Middle frontal gyrus (tissue), 1 donor: ENCODE data around the gene KIAA0930.

Experiments
- DNase-seq: peaks from one replicate; pipeline ENCODE4 v3.0.0-alpha.2; 2015; ENCODE audit warnings: low spot score; ENCODE audit errors: extremely low spot score

KIAA0930 gene

GRCh38 chr22:45179276-45180049 is 61.2 kb downstream of the KIAA0930 start:
- no peak for DNase-seq

GRCh38 chr22:45172881-45173585 is 67.7 kb downstream of the KIAA0930 start:
- DNase-seq = no peak

GRCh38 chr22:45171830-45172229 is 68.9 kb downstream of the KIAA0930 start:
- DNase-seq = no peak

GRCh38 chr22:45169591-45170466 is 70.9 kb downstream of the KIAA0930 start:
- no peak for DNase-seq

- DNase-seq = no peak
These were observed 73.8 kb downstream of the KIAA0930 start for GRCh38 chr22:45166932-45167331.

- no peak for DNase-seq
These were observed 76.2 kb downstream of the KIAA0930 start for GRCh38 chr22:45164270-45165088.

GRCh38 chr22:45163451-45164269 is 77.0 kb downstream of the KIAA0930 start, which contains the start of gene NUP50:
Gene NUP50 (plus strand): TSS chr22:45163925. CDS start chr22:45168178, 4,253 bp downstream.
- peak; percentile 90 for DNase-seq

GRCh38 chr22:45163099-45163450 is 77.6 kb downstream of the KIAA0930 start:
- DNase-seq = no peak

- DNase-seq = no peak
These were observed 78.2 kb downstream of the KIAA0930 start for GRCh38 chr22:45162531-45162930.

- DNase-seq = no peak
These were observed 80.8 kb downstream of the KIAA0930 start for GRCh38 chr22:45159652-45160462.

GRCh38 chr22:45157907-45158306 is 82.8 kb downstream of the KIAA0930 start:
- no peak for DNase-seq

GRCh38 chr22:45155050-45155840 is 85.4 kb downstream of the KIAA0930 start:
- no peak for DNase-seq

- DNase-seq = no peak
These were observed 86.3 kb downstream of the KIAA0930 start for GRCh38 chr22:45154383-45154782.

GRCh38 chr22:45151503-45151902 is 89.2 kb downstream of the KIAA0930 start:
- DNase-seq = no peak

GRCh38 chr22:45150139-45150538 is 90.6 kb downstream of the KIAA0930 start:
- no peak for DNase-seq

GRCh38 chr22:45149671-45150070 is 91.0 kb downstream of the KIAA0930 start:
- no peak for DNase-seq

GRCh38 chr22:45144916-45145315 is 95.8 kb downstream of the KIAA0930 start:
- DNase-seq = no peak

- no peak for DNase-seq
These were observed 98.3 kb downstream of the KIAA0930 start for GRCh38 chr22:45142376-45142775.
